HCT116 (cell line): ENCODE results near the gene ABHD2. TPM values are rescaled to one million over a fixed set of nuclear protein-coding genes. Genes with fewer than 3 reads are reported as not detected.

Experiments used
- ATAC-seq: fragments of 200-7000 bp; cut with Tn5 transposase; 2 replicates; pipeline ENCODE4 v1.9.1; 2020; ENCODE audit warnings: mild to moderate bottlenecking, moderate library complexity
- BruUV-seq: library from RNA; stranded (reverse); fragments of 400-500 nt; replicated peaks from 2 replicates; lab custom pipeline; 2021; lab: Mats Ljungman, UMichigan
- CTCF ChIA-PET: fragments of 300-600 bp; sonication (Branson Sonifier 250); formaldehyde crosslinking; loops from one replicate; lab custom pipeline; 2021; ENCODE audit warnings: antibody characterized with exemption; lab: Charles Lee
- POLR2A ChIA-PET: fragments of 300-600, 350-600 bp; sonication (Branson Sonifier 250); formaldehyde crosslinking; loops from one replicate; lab custom pipeline; 2021; ENCODE audit warnings: antibody characterized with exemption; lab: Charles Lee
- RAD21 ChIA-PET, 2 experiments: fragments of 300-600 bp; sonication (Branson Sonifier 250); formaldehyde crosslinking; loops; one replicate each; lab custom pipeline; 2023; ENCODE audit warnings: low total read pairs in 2 of 2; ENCODE audit not compliant: uncharacterized antibody in 2 of 2, unreplicated experiment in 2 of 2, low non-redundant PET in 1 of 2; lab: Charles Lee
- DNase-seq: peaks from one replicate; pipeline ENCODE4 v3.0.0-alpha.2; 2010; ENCODE audit warnings: low read depth, low spot score
- H2AFZ ChIP-seq: fragments of 200-600 bp; shearing (Covaris generic), sonication (generic); 2 replicates; pipeline ENCODE4 v1.6.1; 2017; ENCODE audit warnings: low read depth, mixed run types, mixed read lengths, antibody characterized with exemption, low read length; ENCODE audit not compliant: poor library complexity, severe bottlenecking
- H3K27ac ChIP-seq: 2 replicates; pipeline ENCODE4 v1.5.1; 2012; ENCODE audit warnings: low read depth, low read length
- H3K27me3 ChIP-seq: fragments of 200-600 bp; sonication (generic); 2 replicates; pipeline ENCODE4 v1.6.1; 2016; ENCODE audit warnings: mixed run types, low read length, mixed read lengths; ENCODE audit not compliant: insufficient read depth
- H3K36me3 ChIP-seq, 2 experiments: fragments of 200-500 bp in 1 of 2; fragments of 200-600 bp in 1 of 2; sonication (Bioruptor generic) in 1 of 2; sonication (generic) in 1 of 2; 2 replicates each; pipeline versions ENCODE4 v1.5.1 to v1.6.1; 2014 to 2016; ENCODE audit warnings: low read length in 2 of 2, inconsistent platforms in 1 of 2, mixed read lengths in 1 of 2, mixed run types in 1 of 2; ENCODE audit not compliant: insufficient read depth in 2 of 2, control insufficient read depth in 1 of 2
- H3K4me1 ChIP-seq, 2 experiments: fragments of 200-600 bp in 1 of 2; sonication (generic) in 1 of 2; 2 replicates each; pipeline versions ENCODE4 v1.5.1 to v1.6.1; 2012 to 2017; ENCODE audit warnings: low read length in 2 of 2, inconsistent platforms in 1 of 2, mild to moderate bottlenecking in 1 of 2, mixed read lengths in 1 of 2, mixed run types in 1 of 2, moderate library complexity in 1 of 2; ENCODE audit not compliant: insufficient read depth in 2 of 2, control insufficient read depth in 1 of 2
- H3K4me2 ChIP-seq: fragments of 200-600 bp; sonication (generic); 2 replicates; pipeline ENCODE4 v1.6.1; 2017; ENCODE audit warnings: mixed run types, low read length, mixed read lengths
- H3K4me3 ChIP-seq, 2 experiments: fragments of 200-600 bp in 1 of 2; sonication (generic) in 1 of 2; replicated peaks in 1 of 2; 2 replicates each; pipeline ENCODE4 v1.5.1; 2011 to 2016; ENCODE audit warnings: low read length in 2 of 2, control low read depth in 1 of 2, low read depth in 1 of 2, mild to moderate bottlenecking in 1 of 2, mixed read lengths in 1 of 2, mixed run types in 1 of 2
- H3K79me2 ChIP-seq: fragments of 200-600 bp; sonication (generic); 2 replicates; pipeline ENCODE4 v1.6.1; 2017; ENCODE audit warnings: mild to moderate bottlenecking, mixed run types, low read length, moderate library complexity, mixed read lengths; ENCODE audit not compliant: insufficient read depth
- H3K9ac ChIP-seq: fragments of 200-600 bp; sonication (generic); 2 replicates; pipeline ENCODE4 v1.6.1; 2016; ENCODE audit warnings: low read length, mixed read lengths
- H3K9me2 ChIP-seq: fragments of 200-600 bp; sonication (generic), shearing (Covaris generic); 2 replicates; pipeline ENCODE4 v1.6.1; 2017; ENCODE audit warnings: mixed run types, mild to moderate bottlenecking, moderate library complexity; ENCODE audit not compliant: insufficient read depth
- H3K9me3 ChIP-seq, 2 experiments: fragments of 200-500 bp in 1 of 2; fragments of 200-600 bp in 1 of 2; sonication (Bioruptor generic) in 1 of 2; sonication (generic) in 1 of 2; 2 replicates each; pipeline ENCODE4 v1.6.1; 2014 to 2017; ENCODE audit warnings: low read length in 2 of 2, mixed read lengths in 2 of 2, inconsistent platforms in 1 of 2, low read depth in 1 of 2, mild to moderate bottlenecking in 1 of 2, mixed run types in 1 of 2, moderate library complexity in 1 of 2; ENCODE audit not compliant: control insufficient read depth in 1 of 2, insufficient read depth in 1 of 2
- H4K20me1 ChIP-seq: fragments of 200-600 bp; sonication (generic), shearing (Covaris generic); 2 replicates; pipeline ENCODE4 v1.6.1; 2017; ENCODE audit warnings: mixed run types, mild to moderate bottlenecking, moderate library complexity; ENCODE audit not compliant: insufficient read depth
- ATF3 ChIP-seq: IDR thresholded peaks from 2 replicates; pipeline ENCODE4 v1.6.1; 2012
- EGR1 ChIP-seq: IDR thresholded peaks from 2 replicates; pipeline ENCODE4 v1.6.1; 2012; ENCODE audit warnings: low read depth
- RAD21 ChIP-seq: IDR thresholded peaks from 2 replicates; pipeline ENCODE4 v1.6.1; 2012; ENCODE audit warnings: low read depth, mild to moderate bottlenecking
- TCF7L2 ChIP-seq: IDR thresholded peaks from 2 replicates; pipeline ENCODE4 v1.7.0; 2011; ENCODE audit warnings: borderline replicate concordance, inconsistent platforms; ENCODE audit not compliant: insufficient read depth, insufficient read length; ENCODE audit errors: extremely low read depth
- YY1 ChIP-seq: IDR thresholded peaks from 2 replicates; pipeline ENCODE4 v1.6.1; 2011; ENCODE audit warnings: low read length, low read depth, moderate library complexity, mild to moderate bottlenecking; ENCODE audit not compliant: insufficient replicate concordance; ENCODE audit errors: extremely low read depth
- ZFX ChIP-seq: fragments of 450-650 bp; IDR thresholded peaks from 2 replicates; pipeline ENCODE4 v1.6.1; 2017
- ZNF274 ChIP-seq: fragments of 200-500 bp; sonication (Bioruptor generic); IDR thresholded peaks from 2 replicates; pipeline ENCODE4 v1.6.1; 2014; ENCODE audit warnings: mild to moderate bottlenecking, low read depth, low read length, inconsistent platforms
- intact Hi-C: fragments of 100-400 bp; cut with micrococcal nuclease; formaldehyde crosslinking; loops from 2 replicates; pipeline ENCODE4 v1.10.0; 2022
- total RNA-seq: library from RNA; stranded (reverse); gene quantifications from one replicate; pipeline ENCODE4 v1.2.1, GENCODE V29; 2021; ENCODE audit not compliant: unreplicated experiment
- TF ChIP-seq, protein P1 (sequence below): IDR thresholded peaks from 2 replicates; pipeline ENCODE4 v1.6.1; 2011; ENCODE audit warnings: mild to moderate bottlenecking, low read length, moderate library complexity; ENCODE audit not compliant: insufficient replicate concordance; ENCODE audit errors: extremely low read depth

The ABHD2 gene
- total RNA-seq, 1 experiment from 2014 or later: 40.8 TPM

GRCh38 chr15:89186803-89187202 is 98.5 kb downstream of the ABHD2 start:
- RAD21 ChIA-PET: no interaction called here
- POLR2A ChIA-PET: no interaction called here
- H3K4me2 ChIP-seq: no peak overlapping the region
- H4K20me1 ChIP-seq: no peaks in the 10 kb centered on the region
- no peaks in the 10 kb centered on the region for H3K27me3 ChIP-seq
- H3K9me3 ChIP-seq: no peaks in the 10 kb centered on the region
- H3K4me1 ChIP-seq: no peaks in the 10 kb centered on the region
- intact Hi-C loops: no loop called here
- no peak overlapping the region for H3K4me3 ChIP-seq
- CTCF ChIA-PET: interaction anchor here (1.7 kb wide), 1 partner anchor 9 kb away, joined by 6 read pairs; no protein-coding TSS in a partner anchor
- H3K9ac ChIP-seq: no peak overlapping the region
- no peaks in the 10 kb centered on the region for H3K9me2 ChIP-seq
- H2AFZ ChIP-seq: no peak overlapping the region
- TF ChIP-seq TCF7L2 (no peak), ZFX (no peak), YY1 (no peak), EGR1 (no peak), RAD21 (no peak), ATF3 (no peak), ZNF274 (no peak)
- TF ChIP-seq, protein P1, sequence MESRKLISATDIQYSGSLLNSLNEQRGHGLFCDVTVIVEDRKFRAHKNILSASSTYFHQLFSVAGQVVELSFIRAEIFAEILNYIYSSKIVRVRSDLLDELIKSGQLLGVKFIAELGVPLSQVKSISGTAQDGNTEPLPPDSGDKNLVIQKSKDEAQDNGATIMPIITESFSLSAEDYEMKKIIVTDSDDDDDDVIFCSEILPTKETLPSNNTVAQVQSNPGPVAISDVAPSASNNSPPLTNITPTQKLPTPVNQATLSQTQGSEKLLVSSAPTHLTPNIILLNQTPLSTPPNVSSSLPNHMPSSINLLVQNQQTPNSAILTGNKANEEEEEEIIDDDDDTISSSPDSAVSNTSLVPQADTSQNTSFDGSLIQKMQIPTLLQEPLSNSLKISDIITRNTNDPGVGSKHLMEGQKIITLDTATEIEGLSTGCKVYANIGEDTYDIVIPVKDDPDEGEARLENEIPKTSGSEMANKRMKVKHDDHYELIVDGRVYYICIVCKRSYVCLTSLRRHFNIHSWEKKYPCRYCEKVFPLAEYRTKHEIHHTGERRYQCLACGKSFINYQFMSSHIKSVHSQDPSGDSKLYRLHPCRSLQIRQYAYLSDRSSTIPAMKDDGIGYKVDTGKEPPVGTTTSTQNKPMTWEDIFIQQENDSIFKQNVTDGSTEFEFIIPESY: no peak
- BruUV-seq: no TSS peak
- H3K27ac ChIP-seq: no peak overlapping the region
- DNase-seq: no peak
- H3K79me2 ChIP-seq: no peaks in the 10 kb centered on the region
- ATAC-seq: no peak
- H3K36me3 ChIP-seq: no peaks in the 10 kb centered on the region
